HS-27A (cell line): ENCODE results near the gene WDR81.
A peak's percentile ranks its signal among the peaks of the same experiment; 100 is the strongest.

ENCODE experiments used
- DNase-seq: peaks from one replicate; pipeline ENCODE4 v3.0.0-alpha.2; 2012; ENCODE audit warnings: low read depth, missing footprints

Gene WDR81

DNA sequence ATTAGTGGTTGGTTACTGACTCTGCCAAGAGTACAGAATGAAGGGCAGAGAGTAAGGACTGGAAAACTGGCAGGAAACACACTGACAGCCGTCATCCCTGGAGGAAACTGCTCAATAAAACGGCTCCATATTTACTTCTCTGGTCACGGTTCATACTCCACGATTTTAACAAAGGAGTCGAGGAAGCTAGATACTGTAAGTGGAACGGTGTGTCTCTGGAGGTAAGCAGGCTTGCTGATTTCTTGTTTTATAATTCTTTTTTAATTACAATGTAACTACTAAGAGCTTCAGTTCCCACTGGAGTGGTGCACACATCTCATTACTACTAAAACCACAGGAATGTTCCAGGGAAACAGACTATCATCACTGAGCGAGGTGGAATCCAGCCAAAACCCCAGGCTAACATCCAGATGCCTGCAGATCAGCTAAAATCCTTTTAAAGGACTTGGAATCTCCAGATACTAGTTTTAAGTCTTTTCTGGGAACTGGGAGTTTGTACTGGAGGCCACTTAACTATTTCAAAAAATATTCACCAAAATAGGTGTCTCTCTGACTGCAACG lies 55.1 kb downstream of the WDR81 start:
- peak; percentile 40 for DNase-seq

GRCh38 chr17:1782171-1782567 lies 57.7 kb downstream of the WDR81 start:
- no peak for DNase-seq

DNA sequence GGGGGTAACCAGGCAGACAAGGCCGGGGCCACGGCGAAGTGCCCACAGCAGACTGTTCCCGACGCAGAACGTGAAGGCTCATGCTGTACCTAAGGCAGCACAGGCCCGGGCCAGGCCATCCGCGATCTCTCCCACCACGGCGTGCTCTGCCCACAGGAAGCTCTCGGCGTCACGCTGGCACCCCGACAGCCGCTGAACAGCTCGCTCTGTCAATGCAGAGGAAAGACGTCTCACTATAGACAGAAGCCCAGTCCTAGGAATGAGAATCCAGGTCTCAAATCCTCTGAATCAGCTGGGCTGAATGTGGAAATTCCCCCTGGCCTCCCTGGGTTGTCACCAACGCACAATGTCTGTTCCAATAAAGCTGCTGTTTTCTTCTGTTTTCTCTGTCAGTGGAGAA lies 58.8 kb downstream of the WDR81 start:
- no peak for DNase-seq

- no peak for DNase-seq
Measured at GRCh38 chr17:1783834-1784611, 59.5 kb downstream of the WDR81 start.

- no peak for DNase-seq
Measured at GRCh38 chr17:1785930-1786329, 61.4 kb downstream of the WDR81 start.

DNA sequence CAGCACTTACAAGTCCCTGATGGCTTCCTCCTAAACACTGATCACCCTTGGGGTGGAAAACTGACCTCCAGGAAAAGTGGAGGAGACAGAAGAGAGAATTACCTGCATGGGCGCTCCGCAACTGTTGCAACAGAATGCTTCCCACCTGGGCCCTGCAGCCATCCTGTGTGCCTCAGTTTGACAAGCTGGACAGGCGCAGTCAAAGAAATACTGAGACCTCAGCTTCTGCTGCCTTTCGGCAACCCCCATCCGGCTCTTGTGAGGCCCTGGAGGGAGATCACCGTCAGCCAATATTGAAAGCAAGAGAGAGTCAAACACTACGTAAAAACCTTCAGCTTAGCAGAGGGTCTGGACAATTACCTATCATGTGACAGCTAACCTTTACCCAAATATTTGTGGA lies 62.2 kb downstream of the WDR81 start:
- DNase-seq = no peak

DNA sequence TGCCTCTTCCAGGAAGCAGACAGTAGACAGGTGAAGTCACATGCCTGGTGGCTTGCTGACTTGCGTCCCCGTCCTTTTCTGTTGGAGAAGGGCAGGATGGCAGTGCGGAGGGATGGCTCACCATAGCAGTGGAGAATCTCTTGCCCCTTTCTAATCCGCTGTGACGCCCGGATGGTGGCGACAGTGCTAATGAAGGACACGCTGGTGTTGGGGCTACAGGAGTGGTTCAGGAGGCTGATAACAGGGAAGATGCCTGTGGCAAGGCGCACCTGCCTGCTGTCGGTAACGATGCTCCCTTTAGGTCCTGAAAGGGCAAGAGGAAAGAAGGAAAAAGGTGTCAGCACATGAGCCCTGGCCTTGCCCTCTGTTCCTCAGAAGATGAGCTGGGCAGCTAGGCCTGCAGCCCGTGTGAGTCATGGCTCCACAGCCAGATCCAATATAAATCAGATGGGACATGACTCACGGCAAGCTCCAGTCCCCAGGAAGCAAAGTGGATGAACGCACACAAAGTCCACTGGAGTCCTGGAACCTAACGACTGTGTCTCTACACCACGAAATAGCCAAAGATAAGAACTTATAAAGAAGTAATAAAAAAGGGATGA lies 62.9 kb downstream of the WDR81 start:
- peak; percentile 27 for DNase-seq
